DMS 273 treated with DMSO at 0.1 percent for 48 hours (cell line): ENCODE results near the gene CTNND2.

Source experiments
- DNase-seq: peaks from one replicate; lab custom pipeline; 2025; lab: John Stamatoyannopoulos, UW

The CTNND2 gene

DNA sequence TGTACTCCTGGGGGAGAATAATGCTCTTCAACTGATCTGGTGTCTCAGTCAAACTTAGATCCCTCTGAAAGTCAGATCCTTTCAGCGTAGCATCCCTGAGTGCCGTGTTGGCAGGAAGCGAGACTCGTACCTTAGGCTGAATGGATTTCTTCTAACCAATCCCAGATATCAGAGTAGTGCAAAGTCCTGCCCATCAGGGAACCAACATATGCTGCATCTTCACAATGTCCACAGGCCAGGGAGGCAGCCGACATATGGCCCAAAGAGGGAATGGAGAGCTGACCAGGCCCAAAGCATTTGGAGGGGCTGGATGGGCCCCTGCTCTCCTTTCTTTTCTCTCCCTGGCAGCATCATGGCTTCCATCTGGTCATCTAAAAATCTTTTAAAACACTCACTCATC is 646.2 kb downstream of the CTNND2 start:
- DNase-seq, result no peak

DNA sequence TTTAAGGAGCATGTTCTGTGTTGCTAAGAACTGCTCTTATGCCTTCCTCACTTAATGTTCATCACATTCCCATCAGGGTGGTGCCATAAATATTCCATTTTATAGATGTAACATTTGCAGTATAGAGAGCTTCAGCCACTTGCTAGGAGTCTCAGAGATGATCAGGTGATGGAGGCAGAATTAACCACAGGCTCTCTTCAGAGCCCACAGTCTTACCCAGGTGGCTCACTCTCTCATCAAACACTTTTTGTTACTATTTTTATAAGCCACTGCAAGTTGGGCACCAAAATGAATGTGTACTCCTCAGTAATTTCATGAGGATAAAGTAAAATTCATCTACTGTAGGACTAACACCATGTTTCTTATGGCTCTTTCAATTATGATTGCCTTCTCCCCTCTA is 651.7 kb downstream of the CTNND2 start:
- no peak for DNase-seq

GRCh38 chr5:11252075-11252474 is 652.2 kb downstream of the CTNND2 start:
- no peak for DNase-seq

- DNase-seq, result no peak
These were observed 653.0 kb downstream of the CTNND2 start for GRCh38 chr5:11251247-11251646.

- DNase-seq, result no peak
These were observed 655.3 kb downstream of the CTNND2 start for GRCh38 chr5:11248966-11249365.

GRCh38 chr5:11247224-11247623 is 657.0 kb downstream of the CTNND2 start:
- DNase-seq, result no peak

DNA sequence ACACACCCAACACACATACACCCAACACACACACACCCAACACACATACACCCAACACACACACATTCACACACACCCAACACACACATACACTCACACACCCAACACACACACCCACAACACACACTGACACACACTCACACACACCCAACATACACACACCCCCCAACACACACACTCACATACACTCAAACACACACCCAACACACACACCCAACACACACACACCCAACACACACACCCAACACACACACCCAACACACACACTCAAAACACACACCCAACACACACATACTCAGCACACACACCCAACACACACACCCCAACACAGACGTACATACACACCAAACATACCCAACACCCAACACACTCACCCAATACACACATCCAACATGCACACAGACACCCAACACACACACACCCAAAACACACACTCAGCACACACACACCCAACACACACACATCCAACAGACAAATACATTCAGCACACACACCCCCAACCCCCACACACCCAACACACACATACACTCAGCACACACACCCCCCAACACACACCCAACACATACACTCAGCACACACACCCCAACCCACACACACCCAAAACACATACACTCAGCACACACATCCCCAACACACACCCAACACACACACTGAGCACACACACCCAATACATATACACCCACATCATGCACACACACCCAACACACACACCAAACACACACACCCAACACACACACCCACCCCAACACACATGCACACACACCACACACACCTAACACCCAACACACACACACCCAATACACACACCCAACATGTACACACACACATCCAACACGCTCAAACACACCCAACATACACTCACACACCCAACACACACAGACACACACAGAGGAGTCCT is 663.7 kb downstream of the CTNND2 start:
- DNase-seq, result no peak

DNA sequence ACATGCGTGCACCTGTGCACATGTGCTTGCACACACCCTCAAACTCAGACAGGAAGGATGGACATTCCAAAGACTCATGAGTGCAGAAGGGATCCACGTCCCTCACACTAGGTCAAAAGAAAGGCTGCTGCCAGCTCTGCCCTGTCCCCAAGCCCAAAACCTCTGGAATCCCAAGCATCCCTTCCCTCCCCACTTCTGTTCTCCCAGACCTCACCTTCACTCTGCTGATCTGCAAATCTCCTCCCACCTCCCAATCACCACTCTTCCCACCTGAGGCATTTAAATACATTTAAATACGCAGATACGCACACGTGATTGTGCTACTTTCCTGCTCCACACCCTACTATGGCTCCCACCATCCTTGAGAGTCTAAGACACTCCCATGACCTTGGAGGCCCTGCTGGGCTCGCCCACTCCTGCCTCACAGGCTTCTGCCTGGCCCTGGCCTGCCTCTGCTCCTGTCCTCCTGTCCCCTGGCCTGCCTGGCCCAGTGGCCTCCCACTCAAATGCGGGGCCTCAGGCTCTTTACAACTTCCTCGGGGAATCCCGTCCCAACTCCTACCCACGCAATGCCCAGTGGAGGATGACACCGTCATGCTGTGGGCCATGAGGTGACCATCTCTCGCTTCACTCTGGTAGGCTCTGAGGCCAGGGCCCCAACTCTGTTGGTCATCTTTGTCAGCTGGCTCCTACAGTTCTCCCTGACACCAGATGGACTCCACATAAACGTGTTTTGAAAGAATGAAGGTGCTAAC is 664.8 kb downstream of the CTNND2 start:
- DNase-seq, result no peak

GRCh38 chr5:11234501-11234911 is 669.7 kb downstream of the CTNND2 start:
- no peak for DNase-seq

DNA sequence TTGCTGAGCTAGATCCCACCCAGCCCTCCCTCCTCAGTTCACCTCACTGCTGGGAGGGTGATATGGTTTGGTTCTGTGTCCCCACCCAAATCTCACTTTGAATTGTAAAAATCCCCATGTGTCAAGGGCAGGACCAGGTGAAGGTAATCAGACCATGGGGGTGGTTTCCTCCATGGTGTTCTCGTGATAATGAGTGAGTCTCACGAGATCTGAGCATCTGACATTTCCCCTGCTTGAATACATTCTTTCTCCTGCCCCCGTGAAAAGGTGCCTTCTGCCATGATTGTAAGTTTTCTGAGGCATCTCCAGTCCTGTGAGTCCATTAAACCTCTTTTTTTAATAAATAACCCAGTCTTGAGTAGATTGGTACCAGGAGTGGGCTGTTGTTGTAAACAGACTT is 673.4 kb downstream of the CTNND2 start:
- DNase-seq, result no peak

DNA sequence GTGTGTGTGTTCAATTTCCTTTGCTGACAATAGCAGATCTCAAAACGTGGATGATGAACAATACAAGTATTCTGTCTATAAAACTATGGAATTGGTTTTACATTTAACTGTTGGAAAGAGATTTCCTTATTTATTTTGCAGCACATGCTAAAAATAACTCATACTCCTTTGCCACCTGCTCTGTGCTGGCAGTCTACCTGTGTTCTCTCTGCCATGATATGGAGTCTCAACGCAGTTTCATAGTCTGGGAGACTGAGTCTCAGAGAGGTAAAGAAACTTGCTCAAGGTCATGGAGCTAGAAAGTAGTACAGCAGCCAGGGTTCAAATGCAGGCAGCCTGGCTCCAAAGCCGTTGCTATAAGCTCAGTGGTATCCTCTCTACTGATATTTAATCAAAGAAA is 677.2 kb downstream of the CTNND2 start:
- no peak for DNase-seq

DNA sequence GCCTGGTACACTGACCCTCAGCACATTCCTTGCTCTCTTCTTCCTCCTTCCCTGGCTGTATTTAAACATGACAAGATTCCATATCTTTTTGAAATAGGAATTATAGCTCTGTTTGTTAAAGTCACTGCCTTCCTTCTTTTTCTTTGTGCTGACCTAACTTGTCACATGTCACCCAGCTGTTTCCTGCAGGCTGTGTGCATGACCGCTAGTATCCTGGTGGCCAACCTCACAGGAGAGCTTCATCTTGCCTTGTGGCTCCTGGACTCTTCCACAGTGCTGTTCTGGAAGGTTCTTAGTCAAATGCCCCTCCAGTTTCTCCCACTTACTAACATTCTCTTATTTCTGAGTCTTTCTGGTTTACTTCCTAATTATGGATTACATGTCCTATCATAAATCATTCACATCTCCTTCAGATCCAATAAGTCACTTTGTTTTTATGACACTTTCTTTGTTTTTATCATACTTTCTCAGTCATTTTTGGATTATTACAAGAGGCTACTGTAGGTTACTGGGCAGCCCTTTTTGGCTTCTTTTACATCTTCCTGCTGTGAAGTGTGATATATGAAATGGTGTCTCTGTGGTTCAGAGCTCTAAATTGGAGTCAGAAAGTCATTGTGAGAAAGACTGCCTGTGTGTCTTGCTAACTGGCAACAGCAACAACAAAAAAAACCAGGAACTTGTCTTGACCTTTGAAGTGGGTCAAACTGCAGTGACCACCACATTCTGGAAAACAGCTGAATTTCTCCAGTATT is 679.6 kb downstream of the CTNND2 start:
- no peak for DNase-seq

DNA sequence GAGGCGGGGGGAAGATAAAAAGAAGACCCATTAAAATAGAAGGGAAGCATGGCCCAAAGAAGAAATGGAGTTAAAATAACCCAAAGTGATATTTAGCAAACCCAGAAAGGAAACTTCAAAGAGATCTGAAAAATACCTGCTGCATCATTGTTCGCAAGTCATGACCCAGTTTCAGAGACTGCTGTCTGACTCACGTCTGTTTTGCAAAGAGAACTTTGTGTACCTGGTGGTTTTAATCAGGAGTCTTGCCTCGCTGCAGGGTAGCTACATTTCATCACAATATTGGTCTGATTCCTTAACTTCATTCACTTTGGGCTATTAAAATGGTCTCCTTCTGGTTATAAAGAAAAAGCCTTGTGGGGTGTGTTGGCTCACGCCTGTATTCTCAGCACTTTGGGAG is 682.1 kb downstream of the CTNND2 start:
- DNase-seq, result no peak

GRCh38 chr5:11214864-11215644 is 689.2 kb downstream of the CTNND2 start:
- DNase-seq, result no peak

GRCh38 chr5:11212706-11213105 is 691.5 kb downstream of the CTNND2 start:
- no peak for DNase-seq

- DNase-seq, result no peak
These were observed 706.5 kb downstream of the CTNND2 start for GRCh38 chr5:11197726-11198125.

DNA sequence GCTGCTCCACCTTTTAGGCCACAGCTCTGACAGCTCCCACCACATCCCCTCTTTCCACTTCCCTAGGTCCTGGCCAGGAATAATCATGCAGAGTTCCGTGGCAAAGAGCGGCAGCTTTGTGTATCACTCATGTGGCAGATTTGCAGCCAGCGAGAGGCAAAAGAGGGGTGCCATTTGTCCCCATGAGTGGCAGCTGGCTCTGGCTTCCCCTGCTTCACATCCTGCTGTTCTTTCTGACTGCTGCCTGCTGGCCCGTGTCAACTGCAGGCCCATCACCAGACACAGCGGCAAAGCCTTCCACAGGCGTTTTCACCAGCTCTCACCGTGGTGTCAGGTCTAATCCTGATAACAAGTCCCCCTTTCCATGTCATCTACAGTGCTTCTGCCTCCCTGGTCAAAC is 712.6 kb downstream of the CTNND2 start:
- DNase-seq, result no peak

GRCh38 chr5:11182441-11183080 is 721.7 kb downstream of the CTNND2 start:
- DNase-seq, result peak; percentile 31

GRCh38 chr5:11181940-11182339 is 722.3 kb downstream of the CTNND2 start:
- no peak for DNase-seq

- no peak for DNase-seq
These were observed 723.4 kb downstream of the CTNND2 start for GRCh38 chr5:11180890-11181289.

GRCh38 chr5:11177999-11178711 is 726.1 kb downstream of the CTNND2 start:
- no peak for DNase-seq
